OCI-LY7 (cell line): Measurements from ENCODE around the gene UQCR10. TPM values are rescaled to one million over a fixed set of nuclear protein-coding genes. Genes with fewer than 3 reads are reported as not detected.

Experiments
- BruUV-seq: library from RNA; stranded (reverse); fragments of 400-500 nt; replicated peaks from 2 replicates; lab custom pipeline; 2021; lab: Mats Ljungman, UMichigan
- CTCF ChIA-PET: fragments of 300-600 bp; sonication (Branson Sonifier 250); formaldehyde crosslinking; loops from one replicate; lab custom pipeline; 2022; ENCODE audit warnings: antibody characterized with exemption; ENCODE audit not compliant: unreplicated experiment; lab: Charles Lee
- POLR2A ChIA-PET: fragments of 300-600 bp; sonication (Branson Sonifier 250); formaldehyde crosslinking; loops from one replicate; lab custom pipeline; 2022; ENCODE audit warnings: antibody characterized with exemption; lab: Charles Lee
- DNase-seq: peaks from one replicate; pipeline ENCODE4 v3.0.0-alpha.2; 2015; ENCODE audit warnings: low spot score
- H2AFZ ChIP-seq: fragments of 200-600 bp; sonication (generic), shearing (Covaris generic); 2 replicates; pipeline ENCODE4 v1.6.1; 2014; ENCODE audit warnings: mild to moderate bottlenecking, antibody characterized with exemption, low read length, moderate library complexity
- H3K27ac ChIP-seq: fragments of 200-600 bp; sonication (generic); 2 replicates; pipeline ENCODE4 v1.5.1; 2014; ENCODE audit warnings: mixed run types, low read depth, mild to moderate bottlenecking, moderate library complexity, low read length, inconsistent platforms; ENCODE audit not compliant: poor library complexity, severe bottlenecking
- H3K36me3 ChIP-seq: fragments of 200-600 bp; sonication (generic); 2 replicates; pipeline ENCODE4 v1.6.1; 2014; ENCODE audit warnings: mild to moderate bottlenecking, antibody characterized with exemption, low read length, moderate library complexity, mixed read lengths; ENCODE audit not compliant: insufficient read depth
- H3K4me1 ChIP-seq: fragments of 200-600 bp; sonication (generic); 2 replicates; pipeline ENCODE4 v1.5.1; 2014; ENCODE audit warnings: mild to moderate bottlenecking, low read length; ENCODE audit not compliant: insufficient read depth, poor library complexity, severe bottlenecking
- H3K4me2 ChIP-seq: fragments of 200-600 bp; sonication (generic); 2 replicates; pipeline ENCODE4 v1.6.1; 2014; ENCODE audit warnings: mild to moderate bottlenecking, low read length
- H3K4me3 ChIP-seq: fragments of 200-600 bp; sonication (generic); 2 replicates; pipeline ENCODE4 v1.5.1; 2014; ENCODE audit warnings: mild to moderate bottlenecking, low read depth, low read length; ENCODE audit not compliant: poor library complexity, severe bottlenecking
- H3K79me2 ChIP-seq: fragments of 200-600 bp; sonication (generic); 2 replicates; pipeline ENCODE4 v1.6.1; 2016; ENCODE audit warnings: low read depth, mild to moderate bottlenecking, low read length, moderate library complexity, mixed read lengths; ENCODE audit not compliant: insufficient read depth
- H3K9me2 ChIP-seq: fragments of 200-600 bp; sonication (generic); 2 replicates; pipeline ENCODE4 v1.6.1; 2016; ENCODE audit warnings: mild to moderate bottlenecking, low read length, mixed read lengths; ENCODE audit not compliant: insufficient read depth
- H3K9me3 ChIP-seq: fragments of 200-600 bp; sonication (generic); 2 replicates; pipeline ENCODE4 v1.6.1; 2014; ENCODE audit warnings: mild to moderate bottlenecking, mixed run types, low read length, mixed read lengths
- H4K20me1 ChIP-seq: fragments of 200-600 bp; sonication (generic); 2 replicates; pipeline ENCODE4 v1.6.1; 2014; ENCODE audit warnings: mild to moderate bottlenecking, antibody characterized with exemption, low read length, moderate library complexity, mixed read lengths; ENCODE audit not compliant: insufficient read depth
- EZH2phosphoT487 ChIP-seq: fragments of 200-600 bp; sonication (generic); IDR thresholded peaks from 2 replicates; pipeline ENCODE4 v1.6.1; 2018; ENCODE audit warnings: low read depth, borderline replicate concordance, mild to moderate bottlenecking, mixed run types, antibody characterized with exemption, low read length, moderate library complexity, mixed read lengths
- intact Hi-C: fragments of 100-400 bp; cut with micrococcal nuclease; formaldehyde crosslinking; loops from one replicate; pipeline ENCODE4 v1.10.0; 2022; ENCODE audit not compliant: unreplicated experiment
- total RNA-seq, 2 experiments: library from RNA; depleted of rRNA in 1 of 2; stranded (reverse); fragments of >200 nt in 1 of 2; shearing (Covaris generic) in 1 of 2; gene quantifications; 2 replicates each; pipeline ENCODE4 v1.2.3, GENCODE V29; 2014 to 2022
- TF ChIP-seq, protein P1 (sequence below): fragments of 200-600 bp; sonication (generic); conservative IDR thresholded peaks from 2 replicates; pipeline ENCODE4 v1.5.1; 2014; ENCODE audit warnings: mild to moderate bottlenecking, antibody characterized with exemption, low read length, moderate library complexity, mixed read lengths

The UQCR10 gene
- total RNA-seq, 2 experiments from 2014 or later = 104 to 108 TPM

- no peak overlapping the region for H3K27ac ChIP-seq
- ChIA-PET CTCF (no interaction called here), POLR2A (no interaction called here)
- H3K9me3 ChIP-seq = no peaks in the 10 kb centered on the region
- no peak overlapping the region for H2AFZ ChIP-seq
- intact Hi-C loops = no loop called here
- peaks cover 87% of the 10 kb centered on the region for H3K36me3 ChIP-seq
- H3K4me2 ChIP-seq = no peak overlapping the region
- H4K20me1 ChIP-seq = no peaks in the 10 kb centered on the region
- no peak for DNase-seq
- no peak overlapping the region for H3K4me3 ChIP-seq
- BruUV-seq = no TSS peak
- no peaks in the 10 kb centered on the region for H3K9me2 ChIP-seq
- H3K79me2 ChIP-seq = no peaks in the 10 kb centered on the region
- no peak for TF ChIP-seq EZH2phosphoT487
- TF ChIP-seq, protein P1, sequence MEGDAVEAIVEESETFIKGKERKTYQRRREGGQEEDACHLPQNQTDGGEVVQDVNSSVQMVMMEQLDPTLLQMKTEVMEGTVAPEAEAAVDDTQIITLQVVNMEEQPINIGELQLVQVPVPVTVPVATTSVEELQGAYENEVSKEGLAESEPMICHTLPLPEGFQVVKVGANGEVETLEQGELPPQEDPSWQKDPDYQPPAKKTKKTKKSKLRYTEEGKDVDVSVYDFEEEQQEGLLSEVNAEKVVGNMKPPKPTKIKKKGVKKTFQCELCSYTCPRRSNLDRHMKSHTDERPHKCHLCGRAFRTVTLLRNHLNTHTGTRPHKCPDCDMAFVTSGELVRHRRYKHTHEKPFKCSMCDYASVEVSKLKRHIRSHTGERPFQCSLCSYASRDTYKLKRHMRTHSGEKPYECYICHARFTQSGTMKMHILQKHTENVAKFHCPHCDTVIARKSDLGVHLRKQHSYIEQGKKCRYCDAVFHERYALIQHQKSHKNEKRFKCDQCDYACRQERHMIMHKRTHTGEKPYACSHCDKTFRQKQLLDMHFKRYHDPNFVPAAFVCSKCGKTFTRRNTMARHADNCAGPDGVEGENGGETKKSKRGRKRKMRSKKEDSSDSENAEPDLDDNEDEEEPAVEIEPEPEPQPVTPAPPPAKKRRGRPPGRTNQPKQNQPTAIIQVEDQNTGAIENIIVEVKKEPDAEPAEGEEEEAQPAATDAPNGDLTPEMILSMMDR = no peak
- H3K4me1 ChIP-seq = no peaks in the 10 kb centered on the region
Observed at GRCh38 chr22:29813126-29813525, 46.0 kb downstream of the UQCR10 start.

- H4K20me1 ChIP-seq = no peaks in the 10 kb centered on the region
- no TSS peak for BruUV-seq
- H3K4me1 ChIP-seq = no peaks in the 10 kb centered on the region
- no peak overlapping the region for H2AFZ ChIP-seq
- H3K36me3 ChIP-seq = peaks cover 83% of the 10 kb centered on the region
- no peak overlapping the region for H3K4me3 ChIP-seq
- H3K79me2 ChIP-seq = no peaks in the 10 kb centered on the region
- POLR2A ChIA-PET = no interaction called here
- intact Hi-C loops = no loop called here
- no peak for DNase-seq
- no peak overlapping the region for H3K27ac ChIP-seq
- no peaks in the 10 kb centered on the region for H3K9me2 ChIP-seq
- no peak overlapping the region for H3K4me2 ChIP-seq
- no peaks in the 10 kb centered on the region for H3K9me3 ChIP-seq
- CTCF ChIA-PET = no interaction called here
- TF ChIP-seq, protein P1 = no peak
- no peak for TF ChIP-seq EZH2phosphoT487
Observed at GRCh38 chr22:29813563-29813962, 46.4 kb downstream of the UQCR10 start.

GRCh38 chr22:29814003-29814402, 46.8 kb downstream of the UQCR10 start:
- intact Hi-C loops = no loop called here
- Histone ChIP-seq H3K4me2 (no peak overlapping the region), H3K27ac (no peak overlapping the region), H3K4me3 (no peak overlapping the region), H4K20me1 (no peaks in the 10 kb centered on the region), H3K9me3 (no peaks in the 10 kb centered on the region), H2AFZ (no peak overlapping the region), H3K9me2 (no peaks in the 10 kb centered on the region), H3K36me3 (peaks cover 82% of the 10 kb centered on the region), H3K79me2 (no peaks in the 10 kb centered on the region), H3K4me1 (no peaks in the 10 kb centered on the region)
- DNase-seq = no peak
- ChIA-PET CTCF (no interaction called here), POLR2A (no interaction called here)
- BruUV-seq = no TSS peak
- TF ChIP-seq EZH2phosphoT487 = no peak
- TF ChIP-seq, protein P1 = no peak
